ENCODE results near the gene RBM15B. TPM values are rescaled to one million over a fixed set of nuclear protein-coding genes. Genes with fewer than 3 reads are reported as not detected.

The RBM15B gene
- total and polyA plus RNA-seq, 2 experiments from 2014 or later = 16.3 to 57.9 TPM

DNA sequence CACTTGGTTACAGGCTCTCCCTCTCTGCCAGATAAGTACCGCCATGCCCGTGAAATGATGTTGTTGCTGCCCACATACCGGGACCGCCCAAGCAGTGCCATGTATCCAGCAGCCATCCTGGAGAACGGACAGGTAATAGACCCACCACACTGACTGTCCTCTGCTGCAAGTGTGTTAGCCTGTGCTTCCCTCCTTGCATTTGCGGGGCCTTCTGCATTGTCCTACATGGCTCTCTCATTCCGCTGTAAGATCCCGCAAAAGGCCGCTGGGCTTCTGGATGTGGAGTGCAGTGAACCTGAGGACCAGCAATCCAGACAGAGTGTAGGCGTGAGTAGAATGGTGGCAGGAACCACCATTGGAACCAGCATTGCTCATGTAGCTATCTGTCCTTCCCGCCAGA is 16.6 kb upstream of the RBM15B start:
- Mint-ChIP-seq H3K27me3 (ENCODE audit: insufficient read depth, low read depth, poor library complexity) (peaks cover 1% of the 10 kb centered on the region), H3K36me3 (ENCODE audit: low read depth) (no peaks in the 10 kb centered on the region), H3K9me3 (no peaks in the 10 kb centered on the region; the same call in 2 of the 3 replicates), H3K27ac (no peak overlapping the region), H3K4me3 (no peak overlapping the region), H3K4me1 (no peaks in the 10 kb centered on the region)
- Histone ChIP-seq H3K79me2 (replicated peaks; ENCODE audit: insufficient read depth) (no peaks in the 10 kb centered on the region), H2AFZ (no peak overlapping the region), H3F3A (replicated peaks; ENCODE audit: low read depth) (no peaks in the 10 kb centered on the region), H3K9me2 (ENCODE audit: insufficient read depth) (no peaks in the 10 kb centered on the region), H3K36me3 (ENCODE audit: insufficient read depth) (no peaks in the 10 kb centered on the region), H4K20me1 (replicated peaks; ENCODE audit: insufficient read depth) (no peaks in the 10 kb centered on the region), H3K27me3 (ENCODE audit: insufficient read depth) (no peaks in the 10 kb centered on the region), H3K27ac (ENCODE audit: low read depth) (no peak overlapping the region), H3K4me3 (no peak overlapping the region), H3K4me2 (no peak overlapping the region), H3K4me1 (ENCODE audit: insufficient read depth) (no peaks in the 10 kb centered on the region)
- no peak for DNase-seq (ENCODE audit: low spot score)
- TF ChIP-seq CREB1 (CRISPR knock-in tag; IDR thresholded peaks at IDR 0.05; ENCODE audit: low read depth) = no peak
- TF ChIP-seq STAT1 (IDR thresholded peaks at IDR 0.05; ENCODE audit: unreplicated experiment) = no peak
- ATAC-seq = no peak

DNA sequence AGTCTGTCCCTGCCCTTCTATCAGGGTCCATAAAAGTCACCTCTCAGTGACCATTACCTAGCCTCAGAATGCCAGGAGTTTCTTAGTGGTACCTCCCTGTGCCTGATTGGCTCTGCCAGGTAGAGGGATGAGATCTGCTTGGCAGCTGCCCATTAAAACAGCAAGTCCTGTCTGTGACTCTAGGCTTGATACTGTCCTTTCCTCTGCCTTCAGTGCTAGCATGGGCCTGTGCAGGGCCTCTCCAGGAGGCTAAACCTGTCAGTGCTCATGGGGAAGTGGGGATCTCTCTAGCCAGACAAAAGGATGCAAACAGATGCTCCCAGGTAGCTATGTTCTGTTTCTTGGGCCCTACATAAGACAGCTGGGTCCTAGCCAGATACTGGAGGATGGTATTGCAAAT is 15.9 kb upstream of the RBM15B start:
- no peak overlapping the region for H3K27ac Mint-ChIP-seq
- H3K9me3 Mint-ChIP-seq = no peaks in the 10 kb centered on the region; the same call in 2 of the 3 replicates
- no peaks in the 10 kb centered on the region for H3F3A ChIP-seq (replicated peaks; ENCODE audit: low read depth)
- no peaks in the 10 kb centered on the region for H3K4me1 ChIP-seq (ENCODE audit: insufficient read depth)
- no peak overlapping the region for H3K27ac ChIP-seq (ENCODE audit: low read depth)
- no peaks in the 10 kb centered on the region for H3K4me1 Mint-ChIP-seq
- H2AFZ ChIP-seq = no peak overlapping the region
- DNase-seq (ENCODE audit: low spot score) (no peak), ATAC-seq (no peak)
- no peaks in the 10 kb centered on the region for H4K20me1 ChIP-seq (replicated peaks; ENCODE audit: insufficient read depth)
- peaks cover 1% of the 10 kb centered on the region for H3K27me3 Mint-ChIP-seq (ENCODE audit: insufficient read depth, low read depth, poor library complexity)
- no peaks in the 10 kb centered on the region for H3K36me3 Mint-ChIP-seq (ENCODE audit: low read depth)
- H3K4me2 ChIP-seq = no peak overlapping the region
- H3K27me3 ChIP-seq (ENCODE audit: insufficient read depth) = no peaks in the 10 kb centered on the region
- H3K36me3 ChIP-seq (ENCODE audit: insufficient read depth) = no peaks in the 10 kb centered on the region
- H3K79me2 ChIP-seq (replicated peaks; ENCODE audit: insufficient read depth) = no peaks in the 10 kb centered on the region
- TF ChIP-seq, protein P1, sequence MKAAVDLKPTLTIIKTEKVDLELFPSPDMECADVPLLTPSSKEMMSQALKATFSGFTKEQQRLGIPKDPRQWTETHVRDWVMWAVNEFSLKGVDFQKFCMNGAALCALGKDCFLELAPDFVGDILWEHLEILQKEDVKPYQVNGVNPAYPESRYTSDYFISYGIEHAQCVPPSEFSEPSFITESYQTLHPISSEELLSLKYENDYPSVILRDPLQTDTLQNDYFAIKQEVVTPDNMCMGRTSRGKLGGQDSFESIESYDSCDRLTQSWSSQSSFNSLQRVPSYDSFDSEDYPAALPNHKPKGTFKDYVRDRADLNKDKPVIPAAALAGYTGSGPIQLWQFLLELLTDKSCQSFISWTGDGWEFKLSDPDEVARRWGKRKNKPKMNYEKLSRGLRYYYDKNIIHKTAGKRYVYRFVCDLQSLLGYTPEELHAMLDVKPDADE (IDR thresholded peaks at IDR 0.05) = no peak
- TF ChIP-seq JUNB (IDR thresholded peaks at IDR 0.05; ENCODE audit: unreplicated experiment) = no peak
- TF ChIP-seq NANOG (IDR thresholded peaks at IDR 0.05; ENCODE audit: borderline replicate concordance) = no peak
- TF ChIP-seq CREB1 (CRISPR knock-in tag; IDR thresholded peaks at IDR 0.05; ENCODE audit: low read depth) = no peak
- TF ChIP-seq, protein P2, sequence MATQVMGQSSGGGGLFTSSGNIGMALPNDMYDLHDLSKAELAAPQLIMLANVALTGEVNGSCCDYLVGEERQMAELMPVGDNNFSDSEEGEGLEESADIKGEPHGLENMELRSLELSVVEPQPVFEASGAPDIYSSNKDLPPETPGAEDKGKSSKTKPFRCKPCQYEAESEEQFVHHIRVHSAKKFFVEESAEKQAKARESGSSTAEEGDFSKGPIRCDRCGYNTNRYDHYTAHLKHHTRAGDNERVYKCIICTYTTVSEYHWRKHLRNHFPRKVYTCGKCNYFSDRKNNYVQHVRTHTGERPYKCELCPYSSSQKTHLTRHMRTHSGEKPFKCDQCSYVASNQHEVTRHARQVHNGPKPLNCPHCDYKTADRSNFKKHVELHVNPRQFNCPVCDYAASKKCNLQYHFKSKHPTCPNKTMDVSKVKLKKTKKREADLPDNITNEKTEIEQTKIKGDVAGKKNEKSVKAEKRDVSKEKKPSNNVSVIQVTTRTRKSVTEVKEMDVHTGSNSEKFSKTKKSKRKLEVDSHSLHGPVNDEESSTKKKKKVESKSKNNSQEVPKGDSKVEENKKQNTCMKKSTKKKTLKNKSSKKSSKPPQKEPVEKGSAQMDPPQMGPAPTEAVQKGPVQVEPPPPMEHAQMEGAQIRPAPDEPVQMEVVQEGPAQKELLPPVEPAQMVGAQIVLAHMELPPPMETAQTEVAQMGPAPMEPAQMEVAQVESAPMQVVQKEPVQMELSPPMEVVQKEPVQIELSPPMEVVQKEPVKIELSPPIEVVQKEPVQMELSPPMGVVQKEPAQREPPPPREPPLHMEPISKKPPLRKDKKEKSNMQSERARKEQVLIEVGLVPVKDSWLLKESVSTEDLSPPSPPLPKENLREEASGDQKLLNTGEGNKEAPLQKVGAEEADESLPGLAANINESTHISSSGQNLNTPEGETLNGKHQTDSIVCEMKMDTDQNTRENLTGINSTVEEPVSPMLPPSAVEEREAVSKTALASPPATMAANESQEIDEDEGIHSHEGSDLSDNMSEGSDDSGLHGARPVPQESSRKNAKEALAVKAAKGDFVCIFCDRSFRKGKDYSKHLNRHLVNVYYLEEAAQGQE (IDR thresholded peaks at IDR 0.05; ENCODE audit: unreplicated experiment) = no peak
- TF ChIP-seq EZH2 (IDR thresholded peaks at IDR 0.05; ENCODE audit: low read depth, unreplicated experiment) = no peak
- TF ChIP-seq STAT1 (IDR thresholded peaks at IDR 0.05; ENCODE audit: unreplicated experiment) = no peak
- TF ChIP-seq, protein P3, sequence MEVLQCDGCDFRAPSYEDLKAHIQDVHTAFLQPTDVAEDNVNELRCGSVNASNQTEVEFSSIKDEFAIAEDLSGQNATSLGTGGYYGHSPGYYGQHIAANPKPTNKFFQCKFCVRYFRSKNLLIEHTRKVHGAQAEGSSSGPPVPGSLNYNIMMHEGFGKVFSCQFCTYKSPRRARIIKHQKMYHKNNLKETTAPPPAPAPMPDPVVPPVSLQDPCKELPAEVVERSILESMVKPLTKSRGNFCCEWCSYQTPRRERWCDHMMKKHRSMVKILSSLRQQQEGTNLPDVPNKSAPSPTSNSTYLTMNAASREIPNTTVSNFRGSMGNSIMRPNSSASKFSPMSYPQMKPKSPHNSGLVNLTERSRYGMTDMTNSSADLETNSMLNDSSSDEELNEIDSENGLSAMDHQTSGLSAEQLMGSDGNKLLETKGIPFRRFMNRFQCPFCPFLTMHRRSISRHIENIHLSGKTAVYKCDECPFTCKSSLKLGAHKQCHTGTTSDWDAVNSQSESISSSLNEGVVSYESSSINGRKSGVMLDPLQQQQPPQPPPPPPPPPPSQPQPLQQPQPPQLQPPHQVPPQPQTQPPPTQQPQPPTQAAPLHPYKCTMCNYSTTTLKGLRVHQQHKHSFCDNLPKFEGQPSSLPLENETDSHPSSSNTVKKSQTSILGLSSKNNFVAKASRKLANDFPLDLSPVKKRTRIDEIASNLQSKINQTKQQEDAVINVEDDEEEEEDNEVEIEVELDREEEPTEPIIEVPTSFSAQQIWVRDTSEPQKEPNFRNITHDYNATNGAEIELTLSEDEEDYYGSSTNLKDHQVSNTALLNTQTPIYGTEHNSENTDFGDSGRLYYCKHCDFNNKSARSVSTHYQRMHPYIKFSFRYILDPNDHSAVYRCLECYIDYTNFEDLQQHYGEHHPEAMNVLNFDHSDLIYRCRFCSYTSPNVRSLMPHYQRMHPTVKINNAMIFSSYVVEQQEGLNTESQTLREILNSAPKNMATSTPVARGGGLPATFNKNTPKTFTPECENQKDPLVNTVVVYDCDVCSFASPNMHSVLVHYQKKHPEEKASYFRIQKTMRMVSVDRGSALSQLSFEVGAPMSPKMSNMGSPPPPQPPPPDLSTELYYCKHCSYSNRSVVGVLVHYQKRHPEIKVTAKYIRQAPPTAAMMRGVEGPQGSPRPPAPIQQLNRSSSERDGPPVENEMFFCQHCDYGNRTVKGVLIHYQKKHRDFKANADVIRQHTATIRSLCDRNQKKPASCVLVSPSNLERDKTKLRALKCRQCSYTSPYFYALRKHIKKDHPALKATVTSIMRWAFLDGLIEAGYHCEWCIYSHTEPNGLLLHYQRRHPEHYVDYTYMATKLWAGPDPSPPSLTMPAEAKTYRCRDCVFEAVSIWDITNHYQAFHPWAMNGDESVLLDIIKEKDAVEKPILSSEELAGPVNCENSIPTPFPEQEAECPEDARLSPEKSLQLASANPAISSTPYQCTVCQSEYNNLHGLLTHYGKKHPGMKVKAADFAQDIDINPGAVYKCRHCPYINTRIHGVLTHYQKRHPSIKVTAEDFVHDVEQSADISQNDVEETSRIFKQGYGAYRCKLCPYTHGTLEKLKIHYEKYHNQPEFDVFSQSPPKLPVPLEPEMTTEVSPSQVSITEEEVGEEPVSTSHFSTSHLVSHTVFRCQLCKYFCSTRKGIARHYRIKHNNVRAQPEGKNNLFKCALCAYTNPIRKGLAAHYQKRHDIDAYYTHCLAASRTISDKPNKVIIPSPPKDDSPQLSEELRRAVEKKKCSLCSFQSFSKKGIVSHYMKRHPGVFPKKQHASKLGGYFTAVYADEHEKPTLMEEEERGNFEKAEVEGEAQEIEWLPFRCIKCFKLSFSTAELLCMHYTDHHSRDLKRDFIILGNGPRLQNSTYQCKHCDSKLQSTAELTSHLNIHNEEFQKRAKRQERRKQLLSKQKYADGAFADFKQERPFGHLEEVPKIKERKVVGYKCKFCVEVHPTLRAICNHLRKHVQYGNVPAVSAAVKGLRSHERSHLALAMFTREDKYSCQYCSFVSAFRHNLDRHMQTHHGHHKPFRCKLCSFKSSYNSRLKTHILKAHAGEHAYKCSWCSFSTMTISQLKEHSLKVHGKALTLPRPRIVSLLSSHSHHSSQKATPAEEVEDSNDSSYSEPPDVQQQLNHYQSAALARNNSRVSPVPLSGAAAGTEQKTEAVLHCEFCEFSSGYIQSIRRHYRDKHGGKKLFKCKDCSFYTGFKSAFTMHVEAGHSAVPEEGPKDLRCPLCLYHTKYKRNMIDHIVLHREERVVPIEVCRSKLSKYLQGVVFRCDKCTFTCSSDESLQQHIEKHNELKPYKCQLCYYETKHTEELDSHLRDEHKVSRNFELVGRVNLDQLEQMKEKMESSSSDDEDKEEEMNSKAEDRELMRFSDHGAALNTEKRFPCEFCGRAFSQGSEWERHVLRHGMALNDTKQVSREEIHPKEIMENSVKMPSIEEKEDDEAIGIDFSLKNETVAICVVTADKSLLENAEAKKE (CRISPR knock-in tag; IDR thresholded peaks at IDR 0.05) = no peak
- no peak for TF ChIP-seq ZNF114 (CRISPR knock-in tag; IDR thresholded peaks at IDR 0.05)
- H3K9me2 ChIP-seq (ENCODE audit: insufficient read depth) = no peaks in the 10 kb centered on the region
- no peak overlapping the region for H3K4me3 ChIP-seq
- no peak overlapping the region for H3K4me3 Mint-ChIP-seq
